ENCODE data around the gene SHANK3. TPM values are rescaled to one million over a fixed set of nuclear protein-coding genes. Genes with fewer than 3 reads are reported as not detected.

The SHANK3 gene
- total and polyA plus RNA-seq, 2 of the 8 experiments (the other 6 are each of a cell fraction or from before 2014, with no cell fraction given): 1.5 to 6.0 TPM

DNA sequence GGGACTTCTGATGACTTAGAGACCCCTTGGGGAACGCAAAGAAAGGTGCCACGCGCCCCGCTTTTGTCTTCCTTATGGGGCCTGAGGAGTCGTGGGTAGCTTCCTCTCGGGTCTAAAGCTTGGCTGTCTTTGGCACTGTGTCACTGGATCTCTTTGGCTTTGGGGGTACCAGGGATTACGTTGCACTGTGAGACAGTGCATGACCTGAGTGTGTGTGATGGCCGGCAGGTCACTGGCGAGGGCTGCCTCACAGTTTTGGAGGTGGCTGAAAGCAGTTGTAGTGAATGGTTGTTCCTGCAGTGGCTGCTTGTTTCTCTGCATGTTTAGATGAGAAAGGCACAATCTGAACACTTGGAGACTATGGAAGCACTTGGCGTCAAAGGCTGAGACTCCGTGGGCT lies 38.9 kb upstream of the SHANK3 start:
- no peak for DNase-seq (ENCODE audit: low read depth in 1 of 2, low spot score in 2 of 2)
- H3K36me3 ChIP-seq (ENCODE audit: control insufficient read depth in 2 of 4, insufficient read depth in 4 of 4, low read length in 3 of 4): no peaks in the 10 kb centered on the region
- H2BK15ac ChIP-seq (ENCODE audit: low read length): no peak overlapping the region
- H2BK20ac ChIP-seq (ENCODE audit: low read length): no peak overlapping the region
- H4K91ac ChIP-seq (replicated peaks; ENCODE audit: insufficient read length, low read length): no peak overlapping the region
- peaks cover 0 to 3% (median 2%) of the 10 kb centered on the region in 4 experiments; a peak in 3 of 7 replicates for H3K27me3 ChIP-seq (replicated peaks in 1 of 4; ENCODE audit: control insufficient read depth in 3 of 4, extremely low read depth in 1 of 4, insufficient read depth in 3 of 4, low read length in 3 of 4)
- no peak overlapping the region for H3K4ac ChIP-seq (replicated peaks; ENCODE audit: insufficient read length, low read depth, low read length)
- WGBS, 2 experiments (ENCODE audit: extremely low coverage in 1 of 2, insufficient coverage in 1 of 2, insufficient read length in 1 of 2, insufficient replicate concordance in 2 of 2, low coverage in 1 of 2, low lambda C conversion rate in 2 of 2, missing lambda C conversion rate in 1 of 2): 92% methylated on average over 11 of the region's 11 CpGs; no CpG with 5 or more reads in 1 of the 2 experiments
- no peak overlapping the region for H3K27ac ChIP-seq (ENCODE audit: low read depth, low read length)
- peaks cover 0 to 3% of the 10 kb centered on the region in 2 experiments for H4K20me1 ChIP-seq (replicated peaks in 1 of 2; ENCODE audit: control insufficient read depth in 1 of 2, insufficient read depth in 2 of 2, low read length in 2 of 2)
- no peak overlapping the region for H3K4me2 ChIP-seq (ENCODE audit: insufficient read depth in 1 of 2, low read depth in 2 of 2, low read length in 2 of 2)
- CTCF ChIA-PET (ENCODE audit: partially characterized antibody): interaction anchor here (0.6 to 2.4 kb wide), 6 partner anchors 8 to 130 kb away, joined by 3 to 8 read pairs (median 6); no protein-coding TSS in a partner anchor
- H3K18ac ChIP-seq (ENCODE audit: extremely low read depth, low read length): no peak overlapping the region
- H2AK5ac ChIP-seq (ENCODE audit: low read depth, low read length): no peak overlapping the region
- H3K14ac ChIP-seq (ENCODE audit: insufficient read length): no peak overlapping the region
- POLR2A ChIA-PET (ENCODE audit: partially characterized antibody): interaction anchor here (1.4 kb wide), 1 partner anchor 8 kb away, joined by 4 read pairs; no protein-coding TSS in a partner anchor
- peaks cover 0 to 2% (median under 1%) of the 10 kb centered on the region in 4 experiments; a peak in 5 of 7 replicates for H3K4me1 ChIP-seq (replicated peaks in 1 of 4; ENCODE audit: control insufficient read depth in 3 of 4, insufficient read depth in 4 of 4, low read length in 3 of 4)
- no peak overlapping the region for H4K5ac ChIP-seq (ENCODE audit: insufficient read length, low read depth, low read length)
- H2BK120ac ChIP-seq (replicated peaks; ENCODE audit: low read depth, low read length): no peak overlapping the region
- no peak overlapping the region for H3K4me3 ChIP-seq (ENCODE audit: extremely low read depth in 1 of 4, insufficient read depth in 2 of 4, low read depth in 3 of 4, low read length in 4 of 4)
- no peak for FAIRE-seq
- H3K9ac ChIP-seq (replicated peaks in 1 of 4; ENCODE audit: extremely low read depth in 1 of 4, low read depth in 3 of 4, low read length in 3 of 4): peak overlapping the region in 1 of 4 experiments; percentile 42; a peak in 1 of 7 replicates
- H2AFZ ChIP-seq (ENCODE audit: low read length): no peak overlapping the region
- H3K9me3 ChIP-seq (ENCODE audit: insufficient read depth in 2 of 2, low read depth in 1 of 2, low read length in 1 of 2): no peaks in the 10 kb centered on the region
- no peak overlapping the region for H3K56ac ChIP-seq (replicated peaks; ENCODE audit: insufficient read length, low read depth, low read length)
- H2BK12ac ChIP-seq (ENCODE audit: low read depth, low read length): no peak overlapping the region
- H3K79me1 ChIP-seq (ENCODE audit: low read depth, low read length): peaks cover under 1% of the 10 kb centered on the region
- H4K8ac ChIP-seq (ENCODE audit: extremely low read depth, insufficient read depth, low read length): no peak overlapping the region
- no peak overlapping the region for H2BK5ac ChIP-seq (ENCODE audit: low read depth, low read length)
- no peaks in the 10 kb centered on the region for H3K79me2 ChIP-seq (ENCODE audit: control insufficient read depth in 1 of 2, insufficient read depth in 2 of 2, low read length in 2 of 2)
- H3K23me2 ChIP-seq (ENCODE audit: low read depth, low read length): peaks cover 2% of the 10 kb centered on the region; the same call in 1 of the 2 replicates
- TF ChIP-seq CTBP2 (IDR thresholded peaks at IDR 0.05; ENCODE audit: borderline replicate concordance, insufficient read depth, insufficient read length, low read length) (no peak), SIRT6 (IDR thresholded peaks at IDR 0.05; ENCODE audit: low read length) (no peak), RFX5 (IDR thresholded peaks at IDR 0.05; ENCODE audit: borderline replicate concordance, low read depth, low read length) (no peak), SIN3A (conservative IDR thresholded peaks at IDR 0.05 in 1 of 2, IDR thresholded peaks at IDR 0.05 in 1 of 2; ENCODE audit: low read depth in 1 of 2, low read length in 2 of 2) (no peak), CREB1 (IDR thresholded peaks at IDR 0.05) (no peak), SP4 (IDR thresholded peaks at IDR 0.05; ENCODE audit: low read length) (no peak)
- H3K23ac ChIP-seq (ENCODE audit: insufficient read length): no peak overlapping the region
